Lung (tissue), 12 donors: ENCODE results near the gene P2RY11. TPM values are rescaled to one million over a fixed set of nuclear protein-coding genes. Genes with fewer than 3 reads are reported as not detected.

ENCODE experiments used
- ATAC-seq: fragments of 200-7000 bp; cut with Tn5 transposase; one replicate; pipeline ENCODE4 v1.9.1; 2020; ENCODE audit warnings: moderate number of reproducible peaks; ENCODE audit not compliant: insufficient read depth, low FRiP score
- DNase-seq, 3 donors: peaks; one replicate each; pipeline ENCODE4 v3.0.0-alpha.2; 2013 to 2017
- H3K27ac ChIP-seq, 2 donors: one replicate each; pipeline ENCODE4 v1.5.1; 2013; ENCODE audit warnings: mild to moderate bottlenecking in 2 of 2, moderate library complexity in 2 of 2, control low read depth in 1 of 2, inconsistent platforms in 1 of 2, low read depth in 1 of 2, low read length in 1 of 2
- H3K27me3 ChIP-seq, 3 donors: one replicate each; pipeline ENCODE4 v1.5.1; 2013; ENCODE audit warnings: low read length in 2 of 3; ENCODE audit not compliant: control insufficient read depth in 3 of 3, insufficient read depth in 3 of 3
- H3K36me3 ChIP-seq, 4 donors: one replicate each; pipeline ENCODE4 v1.5.1; 2013; ENCODE audit warnings: low read length in 4 of 4, mild to moderate bottlenecking in 1 of 4, moderate library complexity in 1 of 4; ENCODE audit not compliant: control insufficient read depth in 4 of 4, insufficient read depth in 4 of 4
- H3K4me1 ChIP-seq, 5 donors: one replicate each; pipeline ENCODE4 v1.5.1; 2013; ENCODE audit warnings: low read length in 5 of 5, mild to moderate bottlenecking in 2 of 5, moderate library complexity in 1 of 5; ENCODE audit not compliant: control insufficient read depth in 5 of 5, insufficient read depth in 5 of 5
- H3K4me3 ChIP-seq: one replicate; pipeline ENCODE4 v1.5.1; 2013; ENCODE audit warnings: mild to moderate bottlenecking, control low read depth, moderate library complexity
- H3K9ac ChIP-seq, 2 donors: one replicate each; pipeline ENCODE4 v1.5.1; 2013; ENCODE audit warnings: low read length in 2 of 2, control low read depth in 1 of 2; ENCODE audit not compliant: insufficient read depth in 1 of 2
- H3K9me3 ChIP-seq, 4 donors: one replicate each; pipeline ENCODE4 v1.5.1; 2013; ENCODE audit warnings: low read length in 3 of 4, mild to moderate bottlenecking in 1 of 4, moderate library complexity in 1 of 4; ENCODE audit not compliant: control insufficient read depth in 4 of 4, insufficient read depth in 3 of 4
- WGBS, 2 donors: extraction: QIAGEN DNeasy Blood & Tissue Kit; methylation state at CpG; one replicate each; pipeline ENCODE4 v1.1.7; 2013; 5-methylcytosine and 5-hydroxymethylcytosine counted together
- polyA plus RNA-seq, 2 donors: library from polyadenylated mRNA; stranded (reverse); fragments of 200-250 nt; gene quantifications; one replicate each; pipeline ENCODE4 v1.2.1, GENCODE V29; 2013
- total RNA-seq, 2 donors: library from RNA; depleted of rRNA in 1 of 2; stranded (reverse); fragments of >200 nt in 1 of 2; gene quantifications; one replicate each; pipeline ENCODE4 v1.2.1, GENCODE V29; 2014 to 2021
- TF ChIP-seq, protein P1 (sequence below): IDR thresholded peaks from 2 replicates; pipeline ENCODE4 v1.5.1; 2012; ENCODE audit warnings: mild to moderate bottlenecking; ENCODE audit errors: control extremely low read depth, extremely low read depth
- donor health status: control.
- donor health status: control.
- donor health status: Bipolar disorder and iron deficiency.
- donor health status: healthy.
- donor health status: DM: yes; HTN: yes; CAD: no.

Gene P2RY11
- total and polyA plus RNA-seq, 4 donors, result 3.3 to 19.0 (median 13.5) TPM

- Histone ChIP-seq H3K4me3 (no peak overlapping the region), H3K4me1 (peaks cover 0 to 14% (median 5%) of the 10 kb centered on the region in 5 donors), H3K27ac (no peak overlapping the region), H3K9ac (no peak overlapping the region), H3K27me3 (no peaks in the 10 kb centered on the region), H3K36me3 (peaks cover 7 to 60% (median 14%) of the 10 kb centered on the region in 4 donors), H3K9me3 (no peaks in the 10 kb centered on the region)
- TF ChIP-seq, protein P1, sequence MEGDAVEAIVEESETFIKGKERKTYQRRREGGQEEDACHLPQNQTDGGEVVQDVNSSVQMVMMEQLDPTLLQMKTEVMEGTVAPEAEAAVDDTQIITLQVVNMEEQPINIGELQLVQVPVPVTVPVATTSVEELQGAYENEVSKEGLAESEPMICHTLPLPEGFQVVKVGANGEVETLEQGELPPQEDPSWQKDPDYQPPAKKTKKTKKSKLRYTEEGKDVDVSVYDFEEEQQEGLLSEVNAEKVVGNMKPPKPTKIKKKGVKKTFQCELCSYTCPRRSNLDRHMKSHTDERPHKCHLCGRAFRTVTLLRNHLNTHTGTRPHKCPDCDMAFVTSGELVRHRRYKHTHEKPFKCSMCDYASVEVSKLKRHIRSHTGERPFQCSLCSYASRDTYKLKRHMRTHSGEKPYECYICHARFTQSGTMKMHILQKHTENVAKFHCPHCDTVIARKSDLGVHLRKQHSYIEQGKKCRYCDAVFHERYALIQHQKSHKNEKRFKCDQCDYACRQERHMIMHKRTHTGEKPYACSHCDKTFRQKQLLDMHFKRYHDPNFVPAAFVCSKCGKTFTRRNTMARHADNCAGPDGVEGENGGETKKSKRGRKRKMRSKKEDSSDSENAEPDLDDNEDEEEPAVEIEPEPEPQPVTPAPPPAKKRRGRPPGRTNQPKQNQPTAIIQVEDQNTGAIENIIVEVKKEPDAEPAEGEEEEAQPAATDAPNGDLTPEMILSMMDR, result no peak
- WGBS, 2 donors, result 86 to 88% methylated on average over 26 of the region's 26 CpGs
- ATAC-seq (no peak), DNase-seq (no peak)
These were observed 3.3 kb downstream of the P2RY11 start for GRCh38 chr19:10114651-10115391.

DNA sequence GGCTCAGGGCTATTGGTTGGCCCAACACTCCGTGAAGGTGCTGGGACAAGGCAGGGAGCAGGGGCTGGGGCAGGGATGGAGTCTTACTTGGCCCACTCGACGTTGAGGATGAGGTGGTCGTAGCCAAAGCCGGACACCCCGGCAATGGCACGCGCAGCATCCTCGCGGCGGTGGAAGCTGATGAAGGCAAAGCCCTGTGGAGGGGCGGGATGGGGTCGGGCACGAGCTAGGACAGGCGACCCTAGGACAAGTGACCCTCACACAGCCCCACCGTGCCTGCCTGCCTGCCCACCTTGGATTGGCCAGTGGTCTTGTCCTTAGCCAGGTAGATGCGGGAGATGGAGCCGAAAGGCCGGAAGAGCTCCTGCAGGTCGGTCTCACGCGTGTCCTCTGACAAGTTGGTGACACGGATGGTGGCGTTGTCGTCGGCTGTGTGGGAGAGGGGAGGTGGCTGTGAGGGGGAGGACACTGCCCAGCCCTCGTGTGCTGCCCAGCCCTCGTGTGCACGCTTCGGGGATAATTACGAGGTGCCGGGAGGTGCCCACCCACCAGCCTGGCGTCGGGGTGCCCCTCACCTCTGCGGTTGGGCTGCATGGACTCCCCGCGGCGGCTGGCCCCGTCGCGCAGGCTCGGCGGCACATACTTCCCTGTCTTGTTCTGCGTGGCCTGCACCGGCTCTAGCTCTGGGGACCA, 4.0 kb downstream of the P2RY11 start:
- peaks cover 7 to 53% (median 13%) of the 10 kb centered on the region in 4 donors for H3K36me3 ChIP-seq
- 91% methylated on average over 45 of the region's 45 CpGs for WGBS, 2 donors
- H3K4me3 ChIP-seq, result no peak overlapping the region
- H3K27ac ChIP-seq, result no peak overlapping the region
- peaks cover 0 to 15% (median 5%) of the 10 kb centered on the region in 5 donors for H3K4me1 ChIP-seq
- no peaks in the 10 kb centered on the region for H3K27me3 ChIP-seq
- ATAC-seq, result no peak
- TF ChIP-seq, protein P1, result no peak
- no peak for DNase-seq
- no peaks in the 10 kb centered on the region for H3K9me3 ChIP-seq
- no peak overlapping the region for H3K9ac ChIP-seq

GRCh38 chr19:10116085-10116865, 4.8 kb downstream of the P2RY11 start:
- TF ChIP-seq, protein P1, result no peak
- DNase-seq (no peak), ATAC-seq (no peak)
- Histone ChIP-seq H3K27me3 (no peaks in the 10 kb centered on the region), H3K4me3 (no peak overlapping the region), H3K36me3 (peaks cover 1 to 45% (median 13%) of the 10 kb centered on the region in 4 donors), H3K9ac (no peak overlapping the region), H3K27ac (no peak overlapping the region), H3K9me3 (no peaks in the 10 kb centered on the region), H3K4me1 (peaks cover 0 to 13% (median 5%) of the 10 kb centered on the region in 5 donors)
- 88 to 90% methylated on average over 35 of the region's 35 CpGs for WGBS, 2 donors
